HCT116 (cell line): Measurements from ENCODE around the gene BTNL9. TPM values are rescaled to one million over a fixed set of nuclear protein-coding genes. Genes with fewer than 3 reads are reported as not detected.

Experiments used
- ATAC-seq: fragments of 200-7000 bp; cut with Tn5 transposase; 2 replicates; pipeline ENCODE4 v1.9.1; 2020; ENCODE audit warnings: mild to moderate bottlenecking, moderate library complexity
- BruUV-seq: library from RNA; stranded (reverse); fragments of 400-500 nt; replicated peaks from 2 replicates; lab custom pipeline; 2021; lab: Mats Ljungman, UMichigan
- CTCF ChIA-PET: fragments of 300-600 bp; sonication (Branson Sonifier 250); formaldehyde crosslinking; loops from one replicate; lab custom pipeline; 2021; ENCODE audit warnings: antibody characterized with exemption; lab: Charles Lee
- POLR2A ChIA-PET: fragments of 300-600, 350-600 bp; sonication (Branson Sonifier 250); formaldehyde crosslinking; loops from one replicate; lab custom pipeline; 2021; ENCODE audit warnings: antibody characterized with exemption; lab: Charles Lee
- RAD21 ChIA-PET, 2 experiments: fragments of 300-600 bp; sonication (Branson Sonifier 250); formaldehyde crosslinking; loops; one replicate each; lab custom pipeline; 2023; ENCODE audit warnings: low total read pairs in 2 of 2; ENCODE audit not compliant: uncharacterized antibody in 2 of 2, unreplicated experiment in 2 of 2, low non-redundant PET in 1 of 2; lab: Charles Lee
- DNase-seq: peaks from one replicate; pipeline ENCODE4 v3.0.0-alpha.2; 2010; ENCODE audit warnings: low read depth, low spot score
- H2AFZ ChIP-seq: fragments of 200-600 bp; shearing (Covaris generic), sonication (generic); 2 replicates; pipeline ENCODE4 v1.6.1; 2017; ENCODE audit warnings: low read depth, mixed run types, mixed read lengths, antibody characterized with exemption, low read length; ENCODE audit not compliant: poor library complexity, severe bottlenecking
- H3K27ac ChIP-seq: 2 replicates; pipeline ENCODE4 v1.5.1; 2012; ENCODE audit warnings: low read depth, low read length
- H3K27me3 ChIP-seq: fragments of 200-600 bp; sonication (generic); 2 replicates; pipeline ENCODE4 v1.6.1; 2016; ENCODE audit warnings: mixed run types, low read length, mixed read lengths; ENCODE audit not compliant: insufficient read depth
- H3K36me3 ChIP-seq, 2 experiments: fragments of 200-500 bp in 1 of 2; fragments of 200-600 bp in 1 of 2; sonication (Bioruptor generic) in 1 of 2; sonication (generic) in 1 of 2; 2 replicates each; pipeline versions ENCODE4 v1.5.1 to v1.6.1; 2014 to 2016; ENCODE audit warnings: low read length in 2 of 2, inconsistent platforms in 1 of 2, mixed read lengths in 1 of 2, mixed run types in 1 of 2; ENCODE audit not compliant: insufficient read depth in 2 of 2, control insufficient read depth in 1 of 2
- H3K4me1 ChIP-seq, 2 experiments: fragments of 200-600 bp in 1 of 2; sonication (generic) in 1 of 2; 2 replicates each; pipeline versions ENCODE4 v1.5.1 to v1.6.1; 2012 to 2017; ENCODE audit warnings: low read length in 2 of 2, inconsistent platforms in 1 of 2, mild to moderate bottlenecking in 1 of 2, mixed read lengths in 1 of 2, mixed run types in 1 of 2, moderate library complexity in 1 of 2; ENCODE audit not compliant: insufficient read depth in 2 of 2, control insufficient read depth in 1 of 2
- H3K4me2 ChIP-seq: fragments of 200-600 bp; sonication (generic); 2 replicates; pipeline ENCODE4 v1.6.1; 2017; ENCODE audit warnings: mixed run types, low read length, mixed read lengths
- H3K4me3 ChIP-seq, 2 experiments: fragments of 200-600 bp in 1 of 2; sonication (generic) in 1 of 2; replicated peaks in 1 of 2; 2 replicates each; pipeline ENCODE4 v1.5.1; 2011 to 2016; ENCODE audit warnings: low read length in 2 of 2, control low read depth in 1 of 2, low read depth in 1 of 2, mild to moderate bottlenecking in 1 of 2, mixed read lengths in 1 of 2, mixed run types in 1 of 2
- H3K79me2 ChIP-seq: fragments of 200-600 bp; sonication (generic); 2 replicates; pipeline ENCODE4 v1.6.1; 2017; ENCODE audit warnings: mild to moderate bottlenecking, mixed run types, low read length, moderate library complexity, mixed read lengths; ENCODE audit not compliant: insufficient read depth
- H3K9ac ChIP-seq: fragments of 200-600 bp; sonication (generic); 2 replicates; pipeline ENCODE4 v1.6.1; 2016; ENCODE audit warnings: low read length, mixed read lengths
- H3K9me2 ChIP-seq: fragments of 200-600 bp; sonication (generic), shearing (Covaris generic); 2 replicates; pipeline ENCODE4 v1.6.1; 2017; ENCODE audit warnings: mixed run types, mild to moderate bottlenecking, moderate library complexity; ENCODE audit not compliant: insufficient read depth
- H3K9me3 ChIP-seq, 2 experiments: fragments of 200-500 bp in 1 of 2; fragments of 200-600 bp in 1 of 2; sonication (Bioruptor generic) in 1 of 2; sonication (generic) in 1 of 2; 2 replicates each; pipeline ENCODE4 v1.6.1; 2014 to 2017; ENCODE audit warnings: low read length in 2 of 2, mixed read lengths in 2 of 2, inconsistent platforms in 1 of 2, low read depth in 1 of 2, mild to moderate bottlenecking in 1 of 2, mixed run types in 1 of 2, moderate library complexity in 1 of 2; ENCODE audit not compliant: control insufficient read depth in 1 of 2, insufficient read depth in 1 of 2
- H4K20me1 ChIP-seq: fragments of 200-600 bp; sonication (generic), shearing (Covaris generic); 2 replicates; pipeline ENCODE4 v1.6.1; 2017; ENCODE audit warnings: mixed run types, mild to moderate bottlenecking, moderate library complexity; ENCODE audit not compliant: insufficient read depth
- ATF3 ChIP-seq: IDR thresholded peaks from 2 replicates; pipeline ENCODE4 v1.6.1; 2012
- CBX3 ChIP-seq: IDR thresholded peaks from 2 replicates; pipeline ENCODE4 v1.6.1; 2012; ENCODE audit warnings: low read depth
- CEBPB ChIP-seq: IDR thresholded peaks from 2 replicates; pipeline ENCODE4 v1.6.1; 2012; ENCODE audit warnings: low read depth
- CTCF ChIP-seq, 3 experiments: fragments of 200-600 bp in 1 of 3; sonication (generic) in 1 of 3; IDR thresholded peaks in 2 of 3; conservative IDR thresholded peaks in 1 of 3; 2 replicates each; pipeline ENCODE4 v1.5.1; 2012 to 2017; ENCODE audit warnings: low read depth in 2 of 3, low read length in 2 of 3, antibody characterized with exemption in 1 of 3, borderline replicate concordance in 1 of 3, control low read depth in 1 of 3, mild to moderate bottlenecking in 1 of 3, mixed read lengths in 1 of 3, mixed run types in 1 of 3, moderate library complexity in 1 of 3; ENCODE audit not compliant: insufficient read depth in 1 of 3
- EGR1 ChIP-seq: IDR thresholded peaks from 2 replicates; pipeline ENCODE4 v1.6.1; 2012; ENCODE audit warnings: low read depth
- EZH2 ChIP-seq: fragments of 200-600 bp; sonication (generic); IDR thresholded peaks from 2 replicates; pipeline ENCODE4 v1.6.1; 2017; ENCODE audit warnings: antibody characterized with exemption, mixed run types
- EZH2phosphoT487 ChIP-seq: fragments of 200-600 bp; IDR thresholded peaks from 2 replicates; pipeline ENCODE4 v1.6.1; 2018; ENCODE audit warnings: antibody characterized with exemption, borderline replicate concordance
- FOSL1 ChIP-seq: IDR thresholded peaks from 2 replicates; pipeline ENCODE4 v1.6.1; 2012; ENCODE audit warnings: low read depth
- JUND ChIP-seq: IDR thresholded peaks from 2 replicates; pipeline ENCODE4 v1.6.1; 2012
- POLR2A ChIP-seq: IDR thresholded peaks from 2 replicates; pipeline ENCODE4 v1.7.0; 2011; ENCODE audit warnings: borderline replicate concordance; ENCODE audit not compliant: insufficient read depth, insufficient read length; ENCODE audit errors: extremely low read depth
- POLR2AphosphoS5 ChIP-seq: IDR thresholded peaks from 2 replicates; pipeline ENCODE4 v1.6.1; 2011; ENCODE audit warnings: mild to moderate bottlenecking, low read depth, low read length, moderate library complexity
- REST ChIP-seq: IDR thresholded peaks from 2 replicates; pipeline ENCODE4 v1.6.1; 2012; ENCODE audit warnings: low read depth
- SIN3A ChIP-seq: IDR thresholded peaks from 2 replicates; pipeline ENCODE4 v1.6.1; 2012; ENCODE audit warnings: low read depth
- SP1 ChIP-seq: IDR thresholded peaks from 2 replicates; pipeline ENCODE4 v1.6.1; 2012; ENCODE audit warnings: low read depth
- SRF ChIP-seq: IDR thresholded peaks from 2 replicates; pipeline ENCODE4 v1.6.1; 2012; ENCODE audit warnings: low read depth
- TCF7L2 ChIP-seq: IDR thresholded peaks from 2 replicates; pipeline ENCODE4 v1.7.0; 2011; ENCODE audit warnings: borderline replicate concordance, inconsistent platforms; ENCODE audit not compliant: insufficient read depth, insufficient read length; ENCODE audit errors: extremely low read depth
- ZBTB33 ChIP-seq: IDR thresholded peaks from 2 replicates; pipeline ENCODE4 v1.6.1; 2011; ENCODE audit warnings: mild to moderate bottlenecking, low read length, moderate library complexity; ENCODE audit not compliant: insufficient replicate concordance; ENCODE audit errors: extremely low read depth
- ZFX ChIP-seq: fragments of 450-650 bp; IDR thresholded peaks from 2 replicates; pipeline ENCODE4 v1.6.1; 2017
- ZNF274 ChIP-seq: fragments of 200-500 bp; sonication (Bioruptor generic); IDR thresholded peaks from 2 replicates; pipeline ENCODE4 v1.6.1; 2014; ENCODE audit warnings: mild to moderate bottlenecking, low read depth, low read length, inconsistent platforms
- intact Hi-C: fragments of 100-400 bp; cut with micrococcal nuclease; formaldehyde crosslinking; loops from 2 replicates; pipeline ENCODE4 v1.10.0; 2022
- total RNA-seq: library from RNA; stranded (reverse); gene quantifications from one replicate; pipeline ENCODE4 v1.2.1, GENCODE V29; 2021; ENCODE audit not compliant: unreplicated experiment

BTNL9 gene
- total RNA-seq, 1 experiment from 2014 or later, result 11.7 TPM

GRCh38 chr5:181044662-181045305 lies 4.7 kb downstream of the BTNL9 start:
- Histone ChIP-seq H3K4me1 (no peaks in the 10 kb centered on the region), H3K9ac (no peak overlapping the region), H3K27me3 (peaks cover 16% of the 10 kb centered on the region; the same call in 1 of the 2 replicates), H3K9me3 (no peaks in the 10 kb centered on the region), H3K36me3 (no peaks in the 10 kb centered on the region), H4K20me1 (no peaks in the 10 kb centered on the region), H3K4me2 (no peak overlapping the region), H3K27ac (no peak overlapping the region), H3K4me3 (no peak overlapping the region), H3K79me2 (no peaks in the 10 kb centered on the region), H3K9me2 (no peaks in the 10 kb centered on the region), H2AFZ (no peak overlapping the region)
- intact Hi-C loops, result loop anchor here (10.0 kb wide), 1 partner anchor 110 kb away; no protein-coding TSS in a partner anchor
- CTCF ChIA-PET, result interaction anchor here (0.6 kb wide), 1 partner anchor 36 kb away, joined by 3 read pairs; no protein-coding TSS in a partner anchor
- no TSS peak for BruUV-seq
- RAD21 ChIA-PET, result no interaction called here
- POLR2A ChIA-PET, result no interaction called here
- TF ChIP-seq CEBPB, result no peak
- TF ChIP-seq EGR1, result no peak
- no peak for TF ChIP-seq ATF3
- TF ChIP-seq TCF7L2, result no peak
- no peak for TF ChIP-seq CBX3
- no peak for TF ChIP-seq POLR2AphosphoS5
- TF ChIP-seq ZNF274, result no peak
- TF ChIP-seq EZH2phosphoT487, result no peak
- no peak for TF ChIP-seq EZH2
- no peak for TF ChIP-seq ZBTB33
- no peak for TF ChIP-seq FOSL1
- TF ChIP-seq SP1, result no peak
- TF ChIP-seq SRF, result no peak
- no peak for TF ChIP-seq REST
- TF ChIP-seq CTCF (IDR thresholded peaks at IDR 0.05 in 2 of 3, conservative IDR thresholded peaks at IDR 0.05 in 1 of 3; ENCODE audit: borderline replicate concordance in 1 of 3, insufficient read depth in 1 of 3, low read depth in 2 of 3, low read length in 2 of 3), result no peak
- TF ChIP-seq JUND, result no peak
- TF ChIP-seq ZFX, result no peak
- no peak for TF ChIP-seq SIN3A
- no peak for TF ChIP-seq POLR2A
- ATAC-seq (no peak), DNase-seq (no peak)
